IPS-18a (cell line): ENCODE data around the gene GNAT1.
A peak's percentile ranks its signal among the peaks of the same experiment; 100 is the strongest.
"Not testable (repeated sequence)": the region's sequence is repeated elsewhere in the genome, so short reads cannot be mapped to it uniquely, and the experiment has no call there.

ENCODE experiments used
- H3K27ac ChIP-seq: one replicate; pipeline ENCODE4 v1.5.1; 2013; ENCODE audit warnings: low read length
- H3K27me3 ChIP-seq: one replicate; pipeline ENCODE4 v1.6.1; 2013; ENCODE audit warnings: mild to moderate bottlenecking, low read length; ENCODE audit not compliant: control insufficient read depth, insufficient read depth
- H3K36me3 ChIP-seq: one replicate; pipeline ENCODE4 v1.6.1; 2013; ENCODE audit warnings: low read depth, low read length; ENCODE audit not compliant: control insufficient read depth
- H3K4me1 ChIP-seq: one replicate; pipeline ENCODE4 v1.6.1; 2013; ENCODE audit warnings: low read depth, low read length; ENCODE audit not compliant: control insufficient read depth
- H3K4me3 ChIP-seq: one replicate; pipeline ENCODE4 v1.5.1; 2013; ENCODE audit warnings: low read length
- H3K9ac ChIP-seq: one replicate; pipeline ENCODE4 v1.6.1; 2013; ENCODE audit warnings: mild to moderate bottlenecking, low read length, moderate library complexity
- H3K9me3 ChIP-seq: one replicate; pipeline ENCODE4 v1.6.1; 2013; ENCODE audit warnings: low read depth, low read length; ENCODE audit not compliant: control insufficient read depth

GNAT1 gene

GRCh38 chr3:50239649-50240048 lies 48.2 kb downstream of the GNAT1 start:
- Histone ChIP-seq H3K4me1 (peaks cover 57% of the 10 kb centered on the region), H3K36me3 (peaks cover 3% of the 10 kb centered on the region), H3K27me3 (no peaks in the 10 kb centered on the region), H3K27ac (no peak overlapping the region), H3K4me3 (no peak overlapping the region), H3K9ac (no peak overlapping the region), H3K9me3 (no peaks in the 10 kb centered on the region)

- peak overlapping the region; percentile 60 for H3K9ac ChIP-seq
- H3K36me3 ChIP-seq: peaks cover 3% of the 10 kb centered on the region
- H3K4me1 ChIP-seq: peaks cover 64% of the 10 kb centered on the region
- H3K27ac ChIP-seq: peak overlapping the region; percentile 79
- no peaks in the 10 kb centered on the region for H3K27me3 ChIP-seq
- H3K9me3 ChIP-seq: no peaks in the 10 kb centered on the region
- peak overlapping the region; percentile 53 for H3K4me3 ChIP-seq
These were observed 49.8 kb downstream of the GNAT1 start for GRCh38 chr3:50241163-50241562.

- H3K4me1 ChIP-seq: peaks cover 70% of the 10 kb centered on the region
- no peaks in the 10 kb centered on the region for H3K9me3 ChIP-seq
- peak overlapping the region; percentile 60 for H3K9ac ChIP-seq
- H3K27ac ChIP-seq: peak overlapping the region; percentile 79
- H3K27me3 ChIP-seq: no peaks in the 10 kb centered on the region
- H3K36me3 ChIP-seq: peaks cover 3% of the 10 kb centered on the region
- peak overlapping the region; percentile 53 for H3K4me3 ChIP-seq
These were observed 50.4 kb downstream of the GNAT1 start for GRCh38 chr3:50241713-50242380.

- H3K4me1 ChIP-seq: peaks cover 71% of the 10 kb centered on the region
- no peaks in the 10 kb centered on the region for H3K9me3 ChIP-seq
- H3K4me3 ChIP-seq: no peak overlapping the region
- H3K27ac ChIP-seq: no peak overlapping the region
- no peak overlapping the region for H3K9ac ChIP-seq
- no peaks in the 10 kb centered on the region for H3K27me3 ChIP-seq
- H3K36me3 ChIP-seq: peaks cover 3% of the 10 kb centered on the region
These were observed 51.0 kb downstream of the GNAT1 start for GRCh38 chr3:50242381-50242770.

- H3K4me1 ChIP-seq: peaks cover 68% of the 10 kb centered on the region
- peak overlapping the region; percentile 7 for H3K27ac ChIP-seq
These were observed 51.6 kb downstream of the GNAT1 start for GRCh38 chr3:50242851-50243542.

GRCh38 chr3:50243543-50243895 lies 52.1 kb downstream of the GNAT1 start:
- no peak overlapping the region for H3K4me3 ChIP-seq
- H3K4me1 ChIP-seq: peaks cover 63% of the 10 kb centered on the region
- no peaks in the 10 kb centered on the region for H3K9me3 ChIP-seq
- H3K27ac ChIP-seq: peak overlapping the region; percentile 7
- H3K27me3 ChIP-seq: no peaks in the 10 kb centered on the region
- peaks cover 3% of the 10 kb centered on the region for H3K36me3 ChIP-seq
- H3K9ac ChIP-seq: peak overlapping the region; percentile 14

More at GRCh38 chr3:50242851-50243542, 51.6 kb downstream of the GNAT1 start:
- Histone ChIP-seq H3K27me3 (no peaks in the 10 kb centered on the region), H3K4me3 (no peak overlapping the region), H3K9ac (peak overlapping the region; percentile 14), H3K9me3 (no peaks in the 10 kb centered on the region), H3K36me3 (peaks cover 3% of the 10 kb centered on the region)

GRCh38 chr3:50244813-50245212 lies 53.4 kb downstream of the GNAT1 start:
- peaks cover 50% of the 10 kb centered on the region for H3K4me1 ChIP-seq
- not testable (repeated sequence) for H3K9ac ChIP-seq, H3K27ac ChIP-seq, H3K9me3 ChIP-seq, H3K4me3 ChIP-seq, H3K27me3 ChIP-seq, H3K36me3 ChIP-seq

- Histone ChIP-seq H3K27me3 (no peaks in the 10 kb centered on the region), H3K27ac (peak overlapping the region; percentile 60), H3K36me3 (peaks cover 3% of the 10 kb centered on the region), H3K4me1 (peaks cover 45% of the 10 kb centered on the region), H3K9ac (peak overlapping the region; percentile 53), H3K4me3 (peak overlapping the region; percentile 25), H3K9me3 (no peaks in the 10 kb centered on the region)
These were observed 53.9 kb downstream of the GNAT1 start for GRCh38 chr3:50245251-50245745.

- H3K27me3 ChIP-seq: no peaks in the 10 kb centered on the region
- H3K4me1 ChIP-seq: peaks cover 42% of the 10 kb centered on the region
- H3K27ac ChIP-seq: peak overlapping the region; percentile 60
- H3K9me3 ChIP-seq: no peaks in the 10 kb centered on the region
- peak overlapping the region; percentile 25 for H3K4me3 ChIP-seq
- peaks cover 3% of the 10 kb centered on the region for H3K36me3 ChIP-seq
- peak overlapping the region; percentile 53 for H3K9ac ChIP-seq
These were observed 54.6 kb downstream of the GNAT1 start for GRCh38 chr3:50245831-50246516.

GRCh38 chr3:50246517-50246954 lies 55.1 kb downstream of the GNAT1 start:
- H3K4me1 ChIP-seq: peaks cover 37% of the 10 kb centered on the region
- H3K9me3 ChIP-seq: no peaks in the 10 kb centered on the region
- peak overlapping the region; percentile 40 for H3K9ac ChIP-seq
- peak overlapping the region; percentile 59 for H3K27ac ChIP-seq
- no peak overlapping the region for H3K4me3 ChIP-seq
- peaks cover 3% of the 10 kb centered on the region for H3K36me3 ChIP-seq
- H3K27me3 ChIP-seq: no peaks in the 10 kb centered on the region
